Hepatocyte (in vitro differentiated cells): ENCODE data around the gene WDTC1. TPM values are rescaled to one million over a fixed set of nuclear protein-coding genes. Genes with fewer than 3 reads are reported as not detected.
"Not testable (repeated sequence)": the region's sequence is repeated elsewhere in the genome, so short reads cannot be mapped to it uniquely, and the experiment has no call there.

Experiments used
- DNase-seq: peaks from one replicate; pipeline ENCODE4 v3.0.0-alpha.2; 2016; ENCODE audit warnings: low spot score
- H2AFZ ChIP-seq: fragments of 200-600 bp; sonication (generic); 2 replicates; pipeline ENCODE4 v1.6.0; 2016; ENCODE audit warnings: antibody characterized with exemption, mild to moderate bottlenecking
- H3K27ac ChIP-seq: fragments of 200-600 bp; sonication (generic); 2 replicates; pipeline ENCODE4 v1.5.1; 2016; ENCODE audit warnings: mild to moderate bottlenecking
- H3K27me3 ChIP-seq: fragments of 200-600 bp; sonication (generic); 2 replicates; pipeline ENCODE4 v1.6.1; 2016
- H3K36me3 ChIP-seq: fragments of 200-600 bp; sonication (generic); replicated peaks from 2 replicates; pipeline ENCODE4 v1.5.1; 2016; ENCODE audit warnings: low read depth; ENCODE audit not compliant: insufficient read depth
- H3K4me1 ChIP-seq: fragments of 200-600 bp; sonication (generic); 2 replicates; pipeline ENCODE4 v1.5.1; 2016; ENCODE audit warnings: mild to moderate bottlenecking, moderate library complexity; ENCODE audit not compliant: insufficient read depth
- H3K4me2 ChIP-seq: fragments of 200-600 bp; sonication (generic); 2 replicates; pipeline ENCODE4 v1.6.0; 2016
- H3K4me3 ChIP-seq: fragments of 200-600 bp; sonication (generic); 2 replicates; pipeline ENCODE4 v1.5.1; 2016; ENCODE audit warnings: mild to moderate bottlenecking
- H3K79me2 ChIP-seq: fragments of 200-600 bp; sonication (generic); 2 replicates; pipeline ENCODE4 v1.6.0; 2017; ENCODE audit warnings: mild to moderate bottlenecking
- H3K9me2 ChIP-seq: fragments of 200-600 bp; sonication (generic); replicated peaks from 2 replicates; pipeline ENCODE4 v1.6.0; 2017; ENCODE audit warnings: mild to moderate bottlenecking; ENCODE audit not compliant: insufficient read depth
- H3K9me3 ChIP-seq: fragments of 200-600 bp; sonication (generic); 2 replicates; pipeline ENCODE4 v1.5.1; 2016; ENCODE audit warnings: low read depth, mild to moderate bottlenecking
- H4K20me1 ChIP-seq: fragments of 200-600 bp; sonication (generic); 2 replicates; pipeline ENCODE4 v1.6.0; 2016; ENCODE audit warnings: mild to moderate bottlenecking; ENCODE audit not compliant: insufficient read depth, poor library complexity, severe bottlenecking
- CTCF ChIP-seq: fragments of 200-600 bp; sonication (generic); IDR thresholded peaks from 2 replicates; pipeline ENCODE4 v1.5.1; 2016; ENCODE audit warnings: antibody characterized with exemption, mild to moderate bottlenecking; ENCODE audit not compliant: poor library complexity
- EZH2 ChIP-seq: fragments of 200-600 bp; sonication (generic); IDR thresholded peaks from 2 replicates; pipeline ENCODE4 v1.6.1; 2016; ENCODE audit warnings: antibody characterized with exemption, mild to moderate bottlenecking, borderline replicate concordance
- EZH2phosphoT487 ChIP-seq: fragments of 200-600 bp; sonication (generic); IDR thresholded peaks from one replicate; pipeline ENCODE4 v1.6.1; 2018; ENCODE audit warnings: antibody characterized with exemption, mild to moderate bottlenecking, low read depth, moderate library complexity; ENCODE audit not compliant: unreplicated experiment, severe bottlenecking
- WGBS: methylation state at CpG from one replicate; pipeline ENCODE4 v1.1.6; 2016; ENCODE audit warnings: low lambda C conversion rate; ENCODE audit errors: missing lambda C conversion rate; 5-methylcytosine and 5-hydroxymethylcytosine counted together
- polyA plus RNA-seq: library from polyadenylated mRNA; unstranded; fragments of >200 nt; fragmentation: Nextera tagmentation; extraction: Ambion mirVana; gene quantifications from 2 replicates; pipeline ENCODE4 v1.2.1, GENCODE V29; 2016
- total RNA-seq: library from RNA; depleted of rRNA; stranded (reverse); fragments of >200 nt; gene quantifications from 2 replicates; pipeline ENCODE4 v1.2.3, GENCODE V29; 2014

WDTC1 gene
- total and polyA plus RNA-seq, 2 experiments from 2014 or later: 11.0 to 22.8 TPM

GRCh38 chr1:27237112-27237511, 2.7 kb downstream of the WDTC1 start:
- no peak overlapping the region for H3K4me2 ChIP-seq
- DNase-seq: no peak
- H3K79me2 ChIP-seq: peaks cover 64% of the 10 kb centered on the region
- H3K9me2 ChIP-seq: no peaks in the 10 kb centered on the region
- peaks cover 3% of the 10 kb centered on the region for H4K20me1 ChIP-seq
- no peak overlapping the region for H3K4me3 ChIP-seq
- H2AFZ ChIP-seq: no peak overlapping the region
- WGBS: 89% methylated on average over 4 of the region's 4 CpGs
- no peaks in the 10 kb centered on the region for H3K36me3 ChIP-seq
- no peak for TF ChIP-seq CTCF
- H3K27ac ChIP-seq: no peak overlapping the region
- no peaks in the 10 kb centered on the region for H3K27me3 ChIP-seq
- peaks cover 12% of the 10 kb centered on the region for H3K4me1 ChIP-seq
- H3K9me3 ChIP-seq: no peaks in the 10 kb centered on the region

GRCh38 chr1:27238032-27238431, 3.6 kb downstream of the WDTC1 start:
- Histone ChIP-seq H3K27me3 (no peaks in the 10 kb centered on the region), H3K4me2 (no peak overlapping the region), H3K4me1 (peaks cover 12% of the 10 kb centered on the region), H3K36me3 (no peaks in the 10 kb centered on the region), H4K20me1 (peaks cover 3% of the 10 kb centered on the region), H3K9me3 (no peaks in the 10 kb centered on the region), H3K27ac (no peak overlapping the region), H2AFZ (no peak overlapping the region), H3K79me2 (peaks cover 70% of the 10 kb centered on the region), H3K9me2 (no peaks in the 10 kb centered on the region), H3K4me3 (no peak overlapping the region)
- no peak for DNase-seq
- TF ChIP-seq CTCF (no peak), EZH2 (no peak), EZH2phosphoT487 (no peak)

GRCh38 chr1:27241677-27242076, 7.2 kb downstream of the WDTC1 start:
- Histone ChIP-seq H3K27ac (no peak overlapping the region), H4K20me1 (peaks cover under 1% of the 10 kb centered on the region), H3K4me2 (no peak overlapping the region), H3K36me3 (no peaks in the 10 kb centered on the region), H3K4me3 (no peak overlapping the region), H3K79me2 (peaks cover 68% of the 10 kb centered on the region), H3K9me3 (no peaks in the 10 kb centered on the region), H3K27me3 (no peaks in the 10 kb centered on the region), H3K4me1 (no peaks in the 10 kb centered on the region), H3K9me2 (no peaks in the 10 kb centered on the region), H2AFZ (no peak overlapping the region)
- no peak for TF ChIP-seq EZH2phosphoT487
- TF ChIP-seq CTCF: no peak
- TF ChIP-seq EZH2: no peak
- WGBS: 97% methylated on average over 4 of the region's 4 CpGs
- DNase-seq: no peak

- WGBS: 95% methylated on average over 5 of the region's 5 CpGs
Measured at GRCh38 chr1:27243665-27244064, 9.2 kb downstream of the WDTC1 start.

More at GRCh38 chr1:27243665-27244064, 9.2 kb downstream of the WDTC1 start:
- H3K4me1 ChIP-seq, DNase-seq, H4K20me1 ChIP-seq, H3K4me3 ChIP-seq, H3K9me2 ChIP-seq, H3K4me2 ChIP-seq, H3K27me3 ChIP-seq, H3K27ac ChIP-seq, H3K9me3 ChIP-seq, H3K36me3 ChIP-seq, H2AFZ ChIP-seq: not testable (repeated sequence)
- peaks cover 55% of the 10 kb centered on the region for H3K79me2 ChIP-seq
